Astrocyte (in vitro differentiated cells and primary cell): ENCODE results near the gene OSTF1. TPM values are rescaled to one million over a fixed set of nuclear protein-coding genes. Genes with fewer than 3 reads are reported as not detected.
A peak's percentile ranks its signal among the peaks of the same experiment; 100 is the strongest.

Source experiments
- DNase-seq: peaks from one replicate; pipeline ENCODE4 v3.0.0-alpha.2; 2010; ENCODE audit warnings: low read depth
- FAIRE-seq: peaks from 2 replicates; lab custom pipeline; 2011; peaks lifted over from hg19 to GRCh38; lab: Jason Lieb, UNC
- H2AFZ ChIP-seq: 2 replicates; pipeline ENCODE4 v1.6.0; 2012; ENCODE audit warnings: low read depth, low read length, inconsistent platforms
- H3K27ac ChIP-seq: 2 replicates; pipeline ENCODE4 v1.5.1; 2011; ENCODE audit warnings: low read depth, low read length, inconsistent platforms
- H3K27me3 ChIP-seq: 2 replicates; pipeline ENCODE4 v1.6.0; 2011; ENCODE audit warnings: low read length, inconsistent platforms; ENCODE audit not compliant: insufficient read depth
- H3K36me3 ChIP-seq: 2 replicates; pipeline ENCODE4 v1.5.1; 2011; ENCODE audit warnings: low read length, inconsistent platforms; ENCODE audit not compliant: insufficient read depth
- H3K4me1 ChIP-seq: 2 replicates; pipeline ENCODE4 v1.5.1; 2011; ENCODE audit warnings: low read length, inconsistent platforms; ENCODE audit not compliant: insufficient read depth
- H3K4me2 ChIP-seq: 2 replicates; pipeline ENCODE4 v1.6.0; 2012; ENCODE audit warnings: low read length, inconsistent platforms
- H3K4me3 ChIP-seq: 2 replicates; pipeline ENCODE4 v1.5.1; 2011; ENCODE audit warnings: low read depth, mild to moderate bottlenecking, low read length, inconsistent platforms; ENCODE audit not compliant: insufficient read depth
- H3K79me2 ChIP-seq: 2 replicates; pipeline ENCODE4 v1.6.0; 2012; ENCODE audit warnings: mild to moderate bottlenecking, low read length, inconsistent platforms; ENCODE audit not compliant: insufficient read depth
- H3K9ac ChIP-seq: 2 replicates; pipeline ENCODE4 v1.6.0; 2012; ENCODE audit warnings: mild to moderate bottlenecking, low read length, inconsistent platforms
- H3K9me3 ChIP-seq: 2 replicates; pipeline ENCODE4 v1.5.1; 2012; ENCODE audit warnings: low read depth, mild to moderate bottlenecking, low read length, inconsistent platforms; ENCODE audit not compliant: insufficient read depth
- H4K20me1 ChIP-seq: 2 replicates; pipeline ENCODE4 v1.6.0; 2012; ENCODE audit warnings: low read length, inconsistent platforms; ENCODE audit not compliant: insufficient read depth
- H3K27ac Mint-ChIP-seq: one replicate; pipeline ENCODE4 v1.8.0; 2021; ENCODE audit warnings: mild to moderate bottlenecking, mixed read lengths; ENCODE audit not compliant: unreplicated experiment
- H3K27me3 Mint-ChIP-seq: one replicate; pipeline ENCODE4 v1.8.0; 2021; ENCODE audit warnings: low read depth, mixed read lengths; ENCODE audit not compliant: unreplicated experiment
- H3K36me3 Mint-ChIP-seq: one replicate; pipeline ENCODE4 v1.8.0; 2021; ENCODE audit warnings: low read depth, mixed read lengths; ENCODE audit not compliant: unreplicated experiment
- H3K4me1 Mint-ChIP-seq: one replicate; pipeline ENCODE4 v1.8.0; 2021; ENCODE audit warnings: low read depth, mixed read lengths; ENCODE audit not compliant: unreplicated experiment
- H3K4me3 Mint-ChIP-seq: one replicate; pipeline ENCODE4 v1.8.0; 2021; ENCODE audit warnings: mild to moderate bottlenecking, moderate library complexity, mixed read lengths; ENCODE audit not compliant: unreplicated experiment
- H3K9me3 Mint-ChIP-seq: one replicate; pipeline ENCODE4 v1.8.0; 2021; ENCODE audit warnings: mild to moderate bottlenecking, mixed read lengths; ENCODE audit not compliant: unreplicated experiment
- EZH2 ChIP-seq: IDR thresholded peaks from 2 replicates; pipeline ENCODE4 v1.6.1; 2012; ENCODE audit warnings: mild to moderate bottlenecking, low read length, inconsistent platforms; ENCODE audit not compliant: insufficient read depth
- total RNA-seq: library from RNA; stranded (reverse); gene quantifications from 2 replicates; pipeline ENCODE4 v1.2.1, GENCODE V29; 2021
- TF ChIP-seq, protein P1 (sequence below): IDR thresholded peaks from 2 replicates; pipeline ENCODE4 v1.5.1; 2011; ENCODE audit warnings: low read depth, mild to moderate bottlenecking, inconsistent platforms, low read length, moderate library complexity; ENCODE audit not compliant: insufficient read depth

Gene OSTF1
- total RNA-seq, 1 donor from 2014 or later, result 43.0 TPM

DNA sequence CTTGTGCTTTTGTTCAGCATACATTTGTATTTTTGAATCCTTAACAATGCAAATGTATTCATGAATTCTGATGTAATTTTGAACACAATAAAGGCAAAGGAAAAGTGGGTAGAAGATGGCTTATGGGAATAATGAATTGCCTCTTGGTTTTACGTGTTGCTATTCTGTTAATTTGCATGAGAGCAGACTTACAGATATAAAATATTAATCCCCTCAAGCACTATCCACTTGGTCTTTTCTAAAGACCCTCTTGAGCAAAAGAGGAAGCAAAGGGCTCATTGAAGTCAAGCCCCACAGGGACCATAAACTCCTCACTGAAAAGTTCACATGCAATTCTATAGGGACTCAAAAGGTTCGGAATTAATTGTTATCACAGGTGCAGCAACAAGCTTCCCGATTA, 51.9 kb downstream of the OSTF1 start:
- H3K27me3 Mint-ChIP-seq, result no peaks in the 10 kb centered on the region
- Histone ChIP-seq H3K4me1 (no peaks in the 10 kb centered on the region), H4K20me1 (no peaks in the 10 kb centered on the region), H3K36me3 (peaks cover 15% of the 10 kb centered on the region), H3K27ac (no peak overlapping the region), H3K4me2 (no peak overlapping the region), H3K79me2 (no peaks in the 10 kb centered on the region), H3K9me3 (no peaks in the 10 kb centered on the region), H3K27me3 (no peaks in the 10 kb centered on the region), H2AFZ (no peak overlapping the region), H3K9ac (no peak overlapping the region), H3K4me3 (no peak overlapping the region)
- H3K4me3 Mint-ChIP-seq, result no peak overlapping the region
- no peak overlapping the region for H3K27ac Mint-ChIP-seq
- TF ChIP-seq EZH2, result no peak
- TF ChIP-seq, protein P1, sequence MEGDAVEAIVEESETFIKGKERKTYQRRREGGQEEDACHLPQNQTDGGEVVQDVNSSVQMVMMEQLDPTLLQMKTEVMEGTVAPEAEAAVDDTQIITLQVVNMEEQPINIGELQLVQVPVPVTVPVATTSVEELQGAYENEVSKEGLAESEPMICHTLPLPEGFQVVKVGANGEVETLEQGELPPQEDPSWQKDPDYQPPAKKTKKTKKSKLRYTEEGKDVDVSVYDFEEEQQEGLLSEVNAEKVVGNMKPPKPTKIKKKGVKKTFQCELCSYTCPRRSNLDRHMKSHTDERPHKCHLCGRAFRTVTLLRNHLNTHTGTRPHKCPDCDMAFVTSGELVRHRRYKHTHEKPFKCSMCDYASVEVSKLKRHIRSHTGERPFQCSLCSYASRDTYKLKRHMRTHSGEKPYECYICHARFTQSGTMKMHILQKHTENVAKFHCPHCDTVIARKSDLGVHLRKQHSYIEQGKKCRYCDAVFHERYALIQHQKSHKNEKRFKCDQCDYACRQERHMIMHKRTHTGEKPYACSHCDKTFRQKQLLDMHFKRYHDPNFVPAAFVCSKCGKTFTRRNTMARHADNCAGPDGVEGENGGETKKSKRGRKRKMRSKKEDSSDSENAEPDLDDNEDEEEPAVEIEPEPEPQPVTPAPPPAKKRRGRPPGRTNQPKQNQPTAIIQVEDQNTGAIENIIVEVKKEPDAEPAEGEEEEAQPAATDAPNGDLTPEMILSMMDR, result no peak
- H3K4me1 Mint-ChIP-seq, result no peaks in the 10 kb centered on the region
- DNase-seq (no peak), FAIRE-seq (no peak)
- peaks cover 23% of the 10 kb centered on the region for H3K36me3 Mint-ChIP-seq
- H3K9me3 Mint-ChIP-seq, result peaks cover 4% of the 10 kb centered on the region

DNA sequence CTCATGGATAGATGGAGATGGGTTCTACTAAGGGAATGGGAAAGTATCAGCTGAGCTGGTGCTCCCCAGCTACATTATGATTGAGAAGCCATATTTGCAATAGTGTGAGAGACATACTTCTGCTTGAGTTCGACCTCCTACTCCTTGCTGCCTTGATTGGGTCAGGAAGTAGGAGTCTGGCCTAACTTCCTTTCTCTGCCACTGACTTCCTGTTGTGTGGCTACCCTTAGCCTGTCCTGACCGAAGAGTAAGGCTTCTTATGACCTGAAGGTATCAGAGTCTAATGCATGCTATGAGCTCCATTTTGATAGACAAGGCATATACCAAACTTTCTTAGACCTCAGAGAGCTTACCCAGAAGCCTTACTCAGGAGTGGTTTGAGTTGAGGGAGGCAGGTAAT, 53.9 kb downstream of the OSTF1 start:
- Mint-ChIP-seq H3K27ac (no peak overlapping the region), H3K36me3 (peaks cover 18% of the 10 kb centered on the region), H3K4me1 (peaks cover 7% of the 10 kb centered on the region), H3K27me3 (no peaks in the 10 kb centered on the region), H3K9me3 (peaks cover 4% of the 10 kb centered on the region), H3K4me3 (no peak overlapping the region)
- Histone ChIP-seq H3K9ac (no peak overlapping the region), H3K4me2 (no peak overlapping the region), H3K27ac (no peak overlapping the region), H3K9me3 (no peaks in the 10 kb centered on the region), H4K20me1 (no peaks in the 10 kb centered on the region), H3K4me1 (peaks cover 8% of the 10 kb centered on the region), H3K27me3 (no peaks in the 10 kb centered on the region), H3K36me3 (peaks cover 13% of the 10 kb centered on the region), H3K79me2 (no peaks in the 10 kb centered on the region), H3K4me3 (no peak overlapping the region), H2AFZ (no peak overlapping the region)
- DNase-seq (no peak), FAIRE-seq (no peak)
- TF ChIP-seq, protein P1, result no peak
- TF ChIP-seq EZH2, result no peak

GRCh38 chr9:75146229-75146628, 57.9 kb downstream of the OSTF1 start:
- no peaks in the 10 kb centered on the region for H3K79me2 ChIP-seq
- no peak overlapping the region for H3K9ac ChIP-seq
- no peaks in the 10 kb centered on the region for H3K27me3 ChIP-seq
- peaks cover 36% of the 10 kb centered on the region for H3K4me1 Mint-ChIP-seq
- peaks cover 9% of the 10 kb centered on the region for H3K36me3 ChIP-seq
- H3K4me3 Mint-ChIP-seq, result no peak overlapping the region
- no peak overlapping the region for H3K4me3 ChIP-seq
- H3K9me3 Mint-ChIP-seq, result peaks cover 4% of the 10 kb centered on the region
- H4K20me1 ChIP-seq, result no peaks in the 10 kb centered on the region
- no peak overlapping the region for H3K27ac ChIP-seq
- no peak overlapping the region for H2AFZ ChIP-seq
- H3K36me3 Mint-ChIP-seq, result peaks cover 22% of the 10 kb centered on the region
- FAIRE-seq (peak; percentile 70), DNase-seq (peak; percentile 54)
- H3K4me2 ChIP-seq, result peak overlapping the region; percentile 1
- H3K27me3 Mint-ChIP-seq, result no peaks in the 10 kb centered on the region
- no peaks in the 10 kb centered on the region for H3K9me3 ChIP-seq
- H3K27ac Mint-ChIP-seq, result peak overlapping the region; percentile 73
- peaks cover 22% of the 10 kb centered on the region for H3K4me1 ChIP-seq
- TF ChIP-seq, protein P1, result no peak
- no peak for TF ChIP-seq EZH2
